GM12874 (cell line): ENCODE measurements around the gene ASAP2.

Experiments used
- CTCF ChIP-seq: IDR thresholded peaks from 2 replicates; pipeline ENCODE4 v1.5.1; 2011; ENCODE audit warnings: low read depth, mild to moderate bottlenecking, control low read depth, low read length, moderate library complexity; ENCODE audit not compliant: insufficient read depth

Gene ASAP2

DNA sequence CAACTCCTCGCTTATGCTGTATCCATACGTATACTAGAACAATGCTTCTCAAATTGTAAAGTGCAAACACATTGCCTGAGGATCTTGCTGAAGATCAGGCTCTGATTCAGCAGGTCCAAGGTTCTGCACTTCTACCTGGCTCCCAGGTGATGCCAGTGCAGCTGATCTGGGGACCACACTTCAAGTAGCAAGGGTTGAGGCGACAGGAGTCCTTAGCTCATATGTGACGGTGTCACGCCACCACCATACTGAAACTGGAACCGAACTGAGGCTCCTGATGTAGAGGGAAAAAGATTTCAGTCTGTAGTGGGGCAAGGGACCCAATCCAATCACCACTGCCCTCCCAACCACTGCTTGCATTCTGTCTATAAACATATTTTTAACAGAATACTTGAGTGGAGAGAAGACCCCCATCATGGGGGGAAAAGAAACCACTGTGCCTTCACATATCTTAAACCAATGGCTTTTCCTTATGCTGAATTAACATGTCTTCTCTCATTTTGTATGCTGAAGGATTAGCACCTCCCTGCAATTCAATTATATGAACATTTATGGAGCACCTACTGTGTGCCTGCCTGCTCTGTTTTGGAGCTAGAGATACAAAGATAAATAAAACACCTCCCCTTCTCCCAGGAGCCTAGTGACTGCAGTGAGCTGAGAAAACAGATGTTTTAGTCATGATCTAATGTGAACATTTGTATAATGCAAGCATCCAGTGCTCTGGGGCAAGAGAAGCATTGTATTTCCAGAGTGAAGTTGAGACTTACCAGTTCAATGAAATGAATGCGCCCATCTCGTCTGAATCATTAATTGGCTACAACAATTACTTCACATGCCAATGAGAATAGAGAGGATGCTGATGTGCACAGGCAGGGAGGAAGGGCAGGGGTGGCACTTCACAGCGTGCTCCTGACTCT lies 6.6 kb upstream of the ASAP2 start:
- no peak for TF ChIP-seq CTCF

GRCh38 chr2:9200633-9201015 lies 6.0 kb upstream of the ASAP2 start:
- TF ChIP-seq CTCF: no peak

GRCh38 chr2:9201185-9201891 lies 5.3 kb upstream of the ASAP2 start:
- TF ChIP-seq CTCF: no peak

- no peak for TF ChIP-seq CTCF
Measured at GRCh38 chr2:9203006-9203405, 3.6 kb upstream of the ASAP2 start.

DNA sequence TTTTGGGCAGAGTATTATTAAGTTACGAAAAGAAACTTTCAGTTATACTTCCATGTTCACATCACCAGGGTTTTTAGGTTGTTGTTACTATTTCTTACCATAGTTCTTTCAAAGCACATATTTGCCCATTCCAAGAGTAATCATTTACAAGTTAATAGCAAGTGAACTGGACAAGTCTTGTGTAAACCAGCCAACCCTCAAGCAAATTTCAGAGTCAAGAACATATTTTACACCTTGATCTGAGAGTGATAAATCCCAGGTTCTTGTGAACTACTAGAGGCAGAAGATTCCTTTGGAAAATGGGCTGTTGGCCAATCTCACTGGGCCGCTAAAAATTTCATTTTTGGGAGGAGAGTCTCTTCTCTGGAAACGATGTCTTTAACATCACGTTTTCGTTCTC lies 2.7 kb upstream of the ASAP2 start:
- no peak for TF ChIP-seq CTCF

GRCh38 chr2:9204939-9205338 lies 1.7 kb upstream of the ASAP2 start:
- no peak for TF ChIP-seq CTCF

GRCh38 chr2:9205486-9205885 lies 1.1 kb upstream of the ASAP2 start:
- no peak for TF ChIP-seq CTCF
